GM18873 (cell line): Measurements from ENCODE around the gene SCN4A.
"Not testable (repeated sequence)": the region's sequence is repeated elsewhere in the genome, so short reads cannot be mapped to it uniquely, and the experiment has no call there.

Source experiments
- ATAC-seq: cut with Tn5 transposase; IDR thresholded peaks from one replicate; pipeline ENCODE4 v1.9.1; 2021; ENCODE audit warnings: mild to moderate bottlenecking, moderate library complexity, moderate number of reproducible peaks; ENCODE audit not compliant: unreplicated experiment, low FRiP score

Gene SCN4A

GRCh38 chr17:63941751-63942150, 31.0 kb downstream of the SCN4A start:
- no peak for ATAC-seq

- ATAC-seq, result no peak
These were observed 31.6 kb downstream of the SCN4A start for GRCh38 chr17:63941162-63941561.

- ATAC-seq, result no peak
These were observed 32.1 kb downstream of the SCN4A start for GRCh38 chr17:63940584-63940983.

GRCh38 chr17:63939884-63940283, 32.8 kb downstream of the SCN4A start:
- ATAC-seq, result no peak

GRCh38 chr17:63939401-63939800, 33.3 kb downstream of the SCN4A start:
- no peak for ATAC-seq

GRCh38 chr17:63937920-63938319, 34.8 kb downstream of the SCN4A start:
- ATAC-seq, result no peak

GRCh38 chr17:63937319-63937718, 35.4 kb downstream of the SCN4A start:
- ATAC-seq, result no peak

- ATAC-seq, result no peak
These were observed 38.3 kb downstream of the SCN4A start for GRCh38 chr17:63934183-63935112.

- no peak for ATAC-seq
These were observed 39.1 kb downstream of the SCN4A start for GRCh38 chr17:63933598-63933997.

GRCh38 chr17:63932721-63933120, 40.0 kb downstream of the SCN4A start:
- no peak for ATAC-seq

- ATAC-seq, result peak; percentile 59
These were observed 40.6 kb downstream of the SCN4A start, which contains the start of gene CD79B for GRCh38 chr17:63931981-63932561. TSS of gene CD79B (minus strand) at chr17:63932331. CDS start at chr17:63932261, 70 bp downstream.

GRCh38 chr17:63930951-63931575, 41.7 kb downstream of the SCN4A start:
- no peak for ATAC-seq

GRCh38 chr17:63929860-63930766, 42.6 kb downstream of the SCN4A start:
- no peak for ATAC-seq

GRCh38 chr17:63928966-63929695, 43.6 kb downstream of the SCN4A start:
- no peak for ATAC-seq

- no peak for ATAC-seq
These were observed 44.5 kb downstream of the SCN4A start for GRCh38 chr17:63928172-63928666.

- peak; percentile 38 for ATAC-seq
These were observed 45.1 kb downstream of the SCN4A start for GRCh38 chr17:63927464-63928171.

GRCh38 chr17:63926164-63926563, 46.6 kb downstream of the SCN4A start:
- no peak for ATAC-seq

GRCh38 chr17:63925615-63926014, 47.1 kb downstream of the SCN4A start:
- ATAC-seq, result no peak

- not testable (repeated sequence) for ATAC-seq
These were observed 50.3 kb downstream of the SCN4A start for GRCh38 chr17:63922402-63922801.
